Measurements from ENCODE around the gene CLBA1.
A peak's percentile ranks its signal among the peaks of the same experiment; 100 is the strongest.

CLBA1 gene

DNA sequence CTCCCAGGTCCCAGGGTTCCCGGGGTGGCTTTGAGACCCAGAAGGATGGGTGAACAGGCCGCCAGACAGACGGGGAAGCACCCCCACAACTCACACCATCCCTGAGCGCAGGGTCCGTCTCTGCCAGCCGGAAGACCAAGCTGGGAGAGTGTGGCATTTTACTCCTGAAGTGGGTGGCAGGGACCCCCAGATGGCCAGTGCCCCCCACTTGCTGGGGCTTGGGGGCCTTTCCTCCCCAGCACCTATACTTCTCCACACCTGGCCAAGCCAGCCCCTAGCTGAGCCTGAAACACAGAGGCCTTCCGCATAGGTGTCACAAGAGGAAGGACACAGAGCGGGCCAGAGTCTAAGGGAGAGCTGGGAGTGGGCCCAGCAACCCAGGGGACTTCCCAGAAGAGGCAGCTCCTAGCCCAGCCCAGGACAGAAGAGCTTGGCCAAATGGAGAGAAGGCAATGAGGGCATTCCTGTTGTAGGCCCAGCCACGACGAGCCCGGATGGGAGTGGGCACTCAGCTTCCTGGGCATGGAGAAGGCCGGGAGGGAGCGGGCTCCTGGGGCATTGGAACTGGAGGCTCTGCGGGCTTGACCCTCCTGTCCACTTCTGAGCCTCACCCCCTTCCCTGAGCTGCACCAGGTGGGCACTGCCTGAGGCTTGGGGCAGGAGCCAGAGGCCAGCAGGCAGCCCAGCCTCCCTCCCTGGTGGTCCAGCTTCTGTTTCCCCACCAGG lies 10.8 kb upstream of the CLBA1 start:
- no peak for DNase-seq (ENCODE audit: low read depth)
- TF ChIP-seq, protein P1, sequence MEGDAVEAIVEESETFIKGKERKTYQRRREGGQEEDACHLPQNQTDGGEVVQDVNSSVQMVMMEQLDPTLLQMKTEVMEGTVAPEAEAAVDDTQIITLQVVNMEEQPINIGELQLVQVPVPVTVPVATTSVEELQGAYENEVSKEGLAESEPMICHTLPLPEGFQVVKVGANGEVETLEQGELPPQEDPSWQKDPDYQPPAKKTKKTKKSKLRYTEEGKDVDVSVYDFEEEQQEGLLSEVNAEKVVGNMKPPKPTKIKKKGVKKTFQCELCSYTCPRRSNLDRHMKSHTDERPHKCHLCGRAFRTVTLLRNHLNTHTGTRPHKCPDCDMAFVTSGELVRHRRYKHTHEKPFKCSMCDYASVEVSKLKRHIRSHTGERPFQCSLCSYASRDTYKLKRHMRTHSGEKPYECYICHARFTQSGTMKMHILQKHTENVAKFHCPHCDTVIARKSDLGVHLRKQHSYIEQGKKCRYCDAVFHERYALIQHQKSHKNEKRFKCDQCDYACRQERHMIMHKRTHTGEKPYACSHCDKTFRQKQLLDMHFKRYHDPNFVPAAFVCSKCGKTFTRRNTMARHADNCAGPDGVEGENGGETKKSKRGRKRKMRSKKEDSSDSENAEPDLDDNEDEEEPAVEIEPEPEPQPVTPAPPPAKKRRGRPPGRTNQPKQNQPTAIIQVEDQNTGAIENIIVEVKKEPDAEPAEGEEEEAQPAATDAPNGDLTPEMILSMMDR (conservative IDR thresholded peaks at IDR 0.05; ENCODE audit: low read depth, low read length) = no peak
- no peak overlapping the region for H3K4me3 ChIP-seq (ENCODE audit: low read length)

DNA sequence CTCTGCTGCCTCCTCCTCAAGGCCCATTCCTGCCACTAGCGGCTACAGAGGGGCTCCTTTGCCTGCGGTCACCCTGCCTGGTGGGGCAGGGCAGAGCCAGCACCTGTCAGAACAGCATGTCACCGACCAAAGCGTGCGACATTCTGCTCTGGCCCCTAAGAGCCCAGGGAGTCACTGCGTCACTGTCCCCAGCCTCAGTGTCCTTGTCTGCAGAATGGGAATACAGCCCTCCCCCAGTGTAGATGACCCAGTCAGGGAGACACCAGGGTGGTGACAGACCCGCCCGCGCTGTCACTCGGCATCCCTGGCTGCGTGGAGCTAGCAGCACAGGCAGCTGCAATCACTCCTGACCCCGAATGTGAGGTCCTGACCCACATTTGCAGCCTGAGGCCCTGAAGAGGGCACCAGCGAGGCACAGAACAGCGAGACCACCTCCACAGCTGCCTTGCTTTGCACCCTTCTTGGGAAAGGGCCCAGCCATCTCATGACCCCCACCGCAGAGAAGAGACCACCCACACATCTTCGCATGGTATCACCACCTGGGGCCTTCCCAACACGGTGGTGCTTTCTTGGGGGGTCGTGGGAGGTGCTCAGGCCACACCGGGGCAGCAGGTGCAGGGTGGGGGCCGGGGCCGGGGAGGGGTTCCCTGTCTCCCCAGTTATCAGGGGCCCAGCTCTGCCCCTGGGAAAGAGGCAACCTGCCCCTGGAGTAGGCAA lies 9.9 kb upstream of the CLBA1 start:
- TF ChIP-seq, protein P1 (conservative IDR thresholded peaks at IDR 0.05; ENCODE audit: low read depth, low read length) = peak; percentile 42
- no peak for DNase-seq (ENCODE audit: low read depth)
- no peak overlapping the region for H3K4me3 ChIP-seq (ENCODE audit: low read length)

DNA sequence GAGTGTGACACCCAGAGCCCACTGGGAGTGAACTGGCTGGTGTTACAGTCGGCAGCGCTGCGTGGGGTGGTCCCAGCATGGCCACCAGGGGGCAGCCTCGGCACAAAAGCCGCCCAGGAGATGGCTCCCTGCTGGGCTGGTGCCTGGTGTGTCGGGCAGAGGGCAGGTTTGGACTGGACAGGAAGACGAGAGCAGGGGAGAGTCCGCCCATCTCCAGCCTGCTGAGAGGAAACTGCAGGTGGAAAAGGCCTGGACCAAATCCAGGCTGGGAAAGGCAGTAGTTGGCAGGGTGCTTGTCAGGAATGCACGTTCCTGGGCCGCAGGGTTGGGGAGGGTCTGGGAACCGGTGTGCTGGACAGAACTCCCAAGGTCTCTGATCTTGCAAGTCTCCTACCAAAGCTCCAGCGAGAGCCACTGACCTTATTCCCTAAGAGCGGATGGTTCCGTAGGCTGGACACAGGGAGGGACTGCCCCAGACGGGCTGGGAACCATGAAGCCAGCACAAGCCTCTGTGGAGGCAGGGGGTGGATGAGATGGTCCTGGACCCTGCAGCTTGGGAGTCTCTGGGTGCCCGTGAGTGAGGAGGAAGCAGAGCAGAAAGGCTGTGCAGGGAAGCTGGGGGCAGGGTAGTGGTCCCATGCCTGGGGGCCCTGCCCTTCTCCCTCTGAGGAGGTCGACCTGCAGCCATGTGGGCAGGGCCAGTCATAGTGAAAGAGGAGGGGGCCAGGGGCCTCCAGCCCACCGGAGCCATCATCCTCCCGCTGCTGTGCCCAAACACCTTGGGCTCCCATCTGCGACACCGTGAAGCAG lies 9.2 kb upstream of the CLBA1 start:
- DNase-seq (ENCODE audit: low read depth) = peak; percentile 34
- H3K4me3 ChIP-seq (ENCODE audit: low read length) = peak overlapping the region; percentile 74
- TF ChIP-seq, protein P1 (conservative IDR thresholded peaks at IDR 0.05; ENCODE audit: low read depth, low read length) = peak; percentile 87

DNA sequence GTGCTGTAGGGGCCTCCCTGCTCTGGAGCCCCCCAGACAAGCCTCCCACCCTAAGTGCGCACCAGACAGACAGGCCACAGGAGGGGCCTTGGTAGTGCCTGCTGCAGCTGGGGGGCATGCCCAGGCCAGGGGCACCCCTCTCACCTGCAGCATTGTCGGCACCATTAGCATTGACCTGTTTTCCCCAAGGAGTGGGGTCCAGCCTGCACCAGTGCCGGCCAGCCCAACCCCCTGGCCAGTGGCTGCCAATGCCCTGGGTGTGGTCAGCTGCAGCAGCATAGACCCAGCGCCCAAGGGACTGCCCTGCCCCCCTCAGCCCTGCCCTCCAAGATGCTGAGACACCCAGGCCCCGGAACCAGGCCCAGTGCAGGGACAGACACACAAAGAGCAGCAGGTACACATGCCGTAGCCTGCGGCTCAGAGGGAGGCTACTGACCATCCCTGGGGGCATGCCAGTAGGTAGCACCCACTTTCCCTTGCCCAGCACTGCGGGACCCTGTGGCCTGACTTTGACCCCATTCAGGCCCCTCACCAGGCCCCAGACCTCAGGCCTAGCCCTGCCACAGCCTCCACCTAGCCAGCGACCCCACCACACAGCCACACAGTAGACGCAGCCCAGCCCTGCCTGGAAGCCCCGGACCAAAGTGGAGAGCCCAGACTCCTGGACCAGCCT lies 8.4 kb upstream of the CLBA1 start:
- DNase-seq (ENCODE audit: low read depth) = no peak
- H3K4me3 ChIP-seq (ENCODE audit: low read length) = peak overlapping the region; percentile 74
- TF ChIP-seq, protein P1 (conservative IDR thresholded peaks at IDR 0.05; ENCODE audit: low read depth, low read length) = no peak

DNA sequence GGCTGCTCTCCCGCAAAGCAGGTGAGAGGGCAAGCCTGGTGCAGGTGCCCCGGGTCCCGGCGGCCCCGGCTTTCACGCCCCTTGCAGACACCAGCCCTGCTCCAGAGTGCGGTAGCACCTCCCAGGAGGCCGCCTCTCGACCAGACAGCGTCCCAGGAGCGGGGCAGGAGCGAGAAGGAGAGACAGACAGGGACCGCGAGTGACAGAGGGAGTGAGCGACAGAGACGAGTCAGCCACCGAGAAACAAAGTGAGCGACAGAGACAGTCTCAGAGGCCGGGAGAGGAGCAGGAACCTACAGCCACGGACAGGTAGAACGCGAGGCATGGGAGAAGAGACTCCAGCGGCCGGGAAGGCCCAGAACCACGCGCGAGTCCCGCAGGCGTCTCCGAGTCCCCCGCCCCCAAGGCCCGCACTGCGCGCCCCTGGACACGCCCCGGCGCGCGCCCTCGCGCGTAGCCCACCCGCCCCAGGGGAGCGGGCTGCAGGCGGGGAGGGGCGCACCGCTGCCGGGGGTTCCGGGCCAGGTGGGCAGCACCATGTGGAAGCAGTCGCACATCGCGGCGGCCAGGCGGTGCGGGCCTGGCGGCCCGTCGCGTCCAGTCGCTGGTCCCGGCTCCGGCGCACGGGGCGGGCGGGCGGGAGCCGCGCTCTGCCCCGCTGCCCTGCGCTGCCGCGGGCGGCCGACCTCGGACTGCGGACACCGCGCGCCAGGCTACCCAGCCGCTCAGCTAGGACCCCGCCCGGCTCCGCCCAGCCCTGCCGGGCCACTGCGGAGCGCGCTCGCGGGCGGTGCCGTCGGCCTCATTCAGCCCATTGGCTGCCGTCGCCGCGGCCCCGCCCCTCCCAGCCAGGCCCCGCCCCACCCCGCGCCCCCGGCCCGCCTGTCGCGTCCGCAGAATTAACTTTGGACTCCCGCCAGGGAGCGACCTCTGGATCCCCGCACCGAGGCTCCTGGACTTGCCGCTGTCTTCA lies 7.6 kb upstream of the CLBA1 start, which contains the start of gene AHNAK2:
AHNAK2 (minus strand) TSS at position 694 of the 973 bp plus-strand sequence; CDS start at position 557, 137 bp downstream.
- peak within 1 kb of the TSS; percentile 74 for H3K4me3 ChIP-seq (ENCODE audit: low read length)
- peak; percentile 52 for DNase-seq (ENCODE audit: low read depth)
- TF ChIP-seq, protein P1 (conservative IDR thresholded peaks at IDR 0.05; ENCODE audit: low read depth, low read length) = no peak

Measured in retinal pigment epithelial cell (primary cell).